Transverse colon (tissue), 4 donors: ENCODE results near the gene RBM20. TPM values are rescaled to one million over a fixed set of nuclear protein-coding genes. Genes with fewer than 3 reads are reported as not detected.

Experiments
- DNase-seq: peaks from one replicate; pipeline ENCODE4 v3.0.0-alpha.2; 2019
- H3K27ac ChIP-seq, 4 donors: fragments of 200-600 bp; sonication (generic); 2 replicates each; pipeline ENCODE4 v1.5.1; 2016 to 2018; ENCODE audit warnings: inconsistent platforms in 4 of 4
- H3K27me3 ChIP-seq: fragments of 200-600 bp; sonication (generic); 2 replicates; pipeline ENCODE4 v1.5.1; 2017; ENCODE audit warnings: inconsistent platforms
- H3K36me3 ChIP-seq, 4 donors: fragments of 200-600 bp; sonication (generic); 2 replicates each; pipeline ENCODE4 v1.5.1; 2017 to 2019; ENCODE audit warnings: inconsistent platforms in 4 of 4
- H3K4me1 ChIP-seq, 4 donors: fragments of 200-600 bp; sonication (generic); 2 replicates each; pipeline ENCODE4 v1.5.1; 2017 to 2020; ENCODE audit warnings: inconsistent platforms in 4 of 4
- H3K4me3 ChIP-seq, 4 donors: fragments of 200-600 bp; sonication (generic); 1 replicate in 1 of 4; 2 replicates in 3 of 4; pipeline versions ENCODE4 v1.5.1 to v1.6.1; 2017 to 2019; ENCODE audit warnings: inconsistent platforms in 4 of 4
- H3K9me3 ChIP-seq, 2 donors: fragments of 200-600 bp; sonication (generic); 2 replicates each; pipeline ENCODE4 v1.5.1; 2017 to 2019; ENCODE audit warnings: inconsistent platforms in 2 of 2
- CTCF ChIP-seq, 5 experiments: fragments of 200-600 bp in 3 of 5; fragments of 450-650 bp in 2 of 5; sonication (generic) in 3 of 5; IDR thresholded peaks; 1 replicate in 2 of 5; 2 replicates in 3 of 5; pipeline ENCODE4 v1.5.1; 2016 to 2017; ENCODE audit warnings: antibody characterized with exemption in 5 of 5, inconsistent platforms in 3 of 5, mild to moderate bottlenecking in 2 of 5, moderate library complexity in 1 of 5
- EP300 ChIP-seq: sonication (generic); formaldehyde crosslinking; IDR thresholded peaks from one replicate; pipeline ENCODE4 v1.6.1; 2017; ENCODE audit warnings: antibody characterized with exemption, low read depth
- POLR2A ChIP-seq: fragments of 450-650 bp; IDR thresholded peaks from one replicate; pipeline ENCODE4 v1.6.1; 2016; ENCODE audit warnings: antibody characterized with exemption, mild to moderate bottlenecking, moderate library complexity
- POLR2AphosphoS5 ChIP-seq, 3 donors: sonication (generic); formaldehyde crosslinking; IDR thresholded peaks; one replicate each; pipeline ENCODE4 v1.6.1; 2016; ENCODE audit warnings: antibody characterized with exemption in 3 of 3
- WGBS, 2 donors: methylation state at CpG; one replicate each; pipeline ENCODE4 v1.1.5; 2018; ENCODE audit warnings: low coverage in 1 of 2; 5-methylcytosine and 5-hydroxymethylcytosine counted together
- in situ Hi-C, 4 donors: fragments of 200-750 bp; cut with MboI; loops; one replicate each; pipeline versions ENCODE4 v1.15.0 to v1.15.1; 2017; ENCODE audit warnings: low sequenced_read_pairs in 3 of 4, low pct_ligation_motif_present in 1 of 4, low pct_unique_long_range_greater_than_20kb in 1 of 4
- intact Hi-C: fragments of 100-400 bp; cut with DNase I; formaldehyde crosslinking; loops from one replicate; pipeline ENCODE4 v1.15.1; 2023; ENCODE audit warnings: low total_unique reads
- total RNA-seq, 4 donors: library from RNA; depleted of rRNA; stranded (reverse); fragments of >200 nt; gene quantifications; one replicate each; pipeline ENCODE4 v1.1.0, GENCODE V29; 2016

RBM20 gene
- total RNA-seq, 4 donors from 2014 or later, result 1.2 to 10.5 (median 2.9) TPM

GRCh38 chr10:110714356-110714755 lies 70.2 kb downstream of the RBM20 start:
- H3K27ac ChIP-seq, result no peak overlapping the region
- H3K4me1 ChIP-seq, result no peaks in the 10 kb centered on the region
- TF ChIP-seq POLR2A, result no peak
- TF ChIP-seq EP300, result no peak
- no peak for TF ChIP-seq POLR2AphosphoS5 (IDR thresholded peaks at IDR 0.05)
- no peak for TF ChIP-seq CTCF (IDR thresholded peaks at IDR 0.05)
- in situ Hi-C loops, result no loop called here
- H3K9me3 ChIP-seq, result no peaks in the 10 kb centered on the region
- intact Hi-C loops, result no loop called here
- H3K36me3 ChIP-seq, result no peaks in the 10 kb centered on the region
- H3K4me3 ChIP-seq, result no peak overlapping the region
- DNase-seq, result no peak
- no peaks in the 10 kb centered on the region for H3K27me3 ChIP-seq

DNA sequence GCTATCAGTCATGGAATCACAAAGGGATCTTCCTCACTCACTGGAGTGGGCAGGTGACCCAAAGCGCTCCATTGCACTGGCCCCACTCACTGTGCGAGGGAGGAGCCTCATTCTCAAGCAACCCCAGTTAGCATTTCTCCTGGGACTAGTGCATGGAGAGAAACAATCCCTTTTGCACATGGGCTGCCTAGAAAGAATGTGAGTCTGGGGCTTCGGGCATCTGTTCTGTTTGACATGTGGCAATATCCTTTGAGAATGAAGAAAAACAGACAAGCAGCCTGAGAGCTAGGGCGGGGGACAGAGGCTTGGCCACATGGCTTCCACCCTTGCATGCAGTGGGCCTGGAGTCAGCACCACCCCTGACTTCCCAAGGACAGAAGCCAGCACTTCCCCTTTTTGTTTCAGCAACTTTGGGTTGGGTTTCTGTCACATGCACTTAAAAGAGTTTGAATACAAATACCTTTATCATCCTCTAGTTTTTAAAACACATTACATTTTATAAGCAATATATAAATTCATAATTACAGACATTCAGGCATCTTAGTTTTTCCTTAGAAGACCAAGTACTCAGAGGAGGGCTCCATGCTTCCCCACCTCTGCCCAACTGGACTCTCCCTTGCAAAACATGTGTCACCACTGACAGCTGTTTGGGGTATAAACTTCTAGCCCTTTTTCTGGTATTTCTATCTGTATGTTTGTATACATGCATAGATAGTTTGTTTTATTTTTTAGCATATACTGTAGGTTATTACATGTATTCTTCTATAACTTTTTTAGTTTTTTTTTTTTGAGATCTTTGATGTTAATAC lies 73.8 kb downstream of the RBM20 start:
- no peak for DNase-seq

GRCh38 chr10:110721406-110722038 lies 77.4 kb downstream of the RBM20 start:
- Histone ChIP-seq H3K9me3 (no peaks in the 10 kb centered on the region), H3K4me3 (no peak overlapping the region), H3K36me3 (no peaks in the 10 kb centered on the region), H3K4me1 (peaks cover 0 to 5% (median 0%) of the 10 kb centered on the region in 4 donors), H3K27me3 (no peaks in the 10 kb centered on the region), H3K27ac (no peak overlapping the region)
- no peak for DNase-seq
- WGBS, 2 donors, result 92 to 93% methylated on average over 6 to 9 of the region's 9 CpGs
- intact Hi-C loops (no loop called here), in situ Hi-C loops (no loop called here)
- TF ChIP-seq POLR2A (no peak), CTCF (IDR thresholded peaks at IDR 0.05) (no peak), EP300 (no peak), POLR2AphosphoS5 (IDR thresholded peaks at IDR 0.05) (no peak)

More for the DNA sequence above, 73.8 kb downstream of the RBM20 start:
- intact Hi-C loops (no loop called here), in situ Hi-C loops (no loop called here)
- 68% methylated on average over 4 of the region's 4 CpGs; no CpG with 5 or more reads in 1 of the 2 donors for WGBS, 2 donors
- no peaks in the 10 kb centered on the region for H3K36me3 ChIP-seq
- H3K9me3 ChIP-seq, result no peaks in the 10 kb centered on the region
- H3K27ac ChIP-seq, result no peak overlapping the region
- H3K27me3 ChIP-seq, result no peaks in the 10 kb centered on the region
- no peak overlapping the region for H3K4me3 ChIP-seq
- no peaks in the 10 kb centered on the region for H3K4me1 ChIP-seq
- TF ChIP-seq EP300 (no peak), POLR2AphosphoS5 (IDR thresholded peaks at IDR 0.05) (no peak), POLR2A (no peak), CTCF (IDR thresholded peaks at IDR 0.05) (no peak)

GRCh38 chr10:110723224-110723891 lies 79.2 kb downstream of the RBM20 start:
- Histone ChIP-seq H3K9me3 (no peaks in the 10 kb centered on the region), H3K4me1 (peaks cover 0 to 5% (median 0%) of the 10 kb centered on the region in 4 donors), H3K36me3 (no peaks in the 10 kb centered on the region), H3K27ac (no peak overlapping the region), H3K4me3 (no peak overlapping the region), H3K27me3 (no peaks in the 10 kb centered on the region)
- intact Hi-C loops, result no loop called here
- DNase-seq, result no peak
- 74 to 93% methylated on average over 4 of the region's 4 CpGs for WGBS, 2 donors
- TF ChIP-seq CTCF (IDR thresholded peaks at IDR 0.05) (no peak), POLR2A (no peak), EP300 (no peak), POLR2AphosphoS5 (IDR thresholded peaks at IDR 0.05) (no peak)
- in situ Hi-C loops, result no loop called here
